Activated B cell treated with CpG ODN at 0.5 μM for 24 hours (primary cell): Measurements from ENCODE around the gene ADARB2. TPM values are rescaled to one million over a fixed set of nuclear protein-coding genes. Genes with fewer than 3 reads are reported as not detected.

Experiments used
- ATAC-seq: fragments of 200-7000 bp; cut with Tn5 transposase; one replicate; pipeline ENCODE4 v1.10.0; 2021; ENCODE audit warnings: low read depth, mild to moderate bottlenecking, moderate library complexity
- CTCF ChIA-PET: fragments of 350-600 bp; sonication (Branson Sonifier 250); formaldehyde crosslinking; loops from one replicate; lab custom pipeline; 2021; ENCODE audit warnings: antibody characterized with exemption; lab: Charles Lee
- POLR2A ChIA-PET: fragments of 350-600 bp; sonication (Branson Sonifier 250); formaldehyde crosslinking; loops from one replicate; lab custom pipeline; 2021; ENCODE audit warnings: antibody characterized with exemption; lab: Charles Lee
- DNase-seq: peaks from one replicate; pipeline ENCODE4 v3.0.0; 2022
- H3K27ac Mint-ChIP-seq: one replicate; pipeline ENCODE4 v1.8.0; 2020; ENCODE audit warnings: mixed read lengths
- H3K27me3 Mint-ChIP-seq: one replicate; pipeline ENCODE4 v1.8.0; 2021; ENCODE audit warnings: mixed read lengths
- H3K36me3 Mint-ChIP-seq: one replicate; pipeline ENCODE4 v1.8.0; 2021; ENCODE audit warnings: low read depth, mixed read lengths
- H3K4me1 Mint-ChIP-seq: one replicate; pipeline ENCODE4 v1.8.0; 2021; ENCODE audit warnings: mixed read lengths
- H3K4me3 Mint-ChIP-seq: one replicate; pipeline ENCODE4 v1.8.0; 2020; ENCODE audit warnings: mild to moderate bottlenecking, mixed read lengths
- H3K9me3 Mint-ChIP-seq: one replicate; pipeline ENCODE4 v1.8.0; 2020; ENCODE audit warnings: mixed read lengths
- CTCF ChIP-seq: fragments of 200-600 bp; IDR thresholded peaks from one replicate; pipeline ENCODE4 v1.8.0; 2022; ENCODE audit warnings: antibody characterized with exemption, mild to moderate bottlenecking
- intact Hi-C: fragments of 100-400 bp; cut with micrococcal nuclease; formaldehyde crosslinking; loops from one replicate; pipeline ENCODE4 v1.15.1; 2024
- total RNA-seq: library from RNA; stranded (reverse); gene quantifications from 2 replicates; pipeline ENCODE4 v1.2.3, GENCODE V29; 2022

Gene ADARB2
- total RNA-seq, result 0.10 and 0.11 TPM in 2 replicates

DNA sequence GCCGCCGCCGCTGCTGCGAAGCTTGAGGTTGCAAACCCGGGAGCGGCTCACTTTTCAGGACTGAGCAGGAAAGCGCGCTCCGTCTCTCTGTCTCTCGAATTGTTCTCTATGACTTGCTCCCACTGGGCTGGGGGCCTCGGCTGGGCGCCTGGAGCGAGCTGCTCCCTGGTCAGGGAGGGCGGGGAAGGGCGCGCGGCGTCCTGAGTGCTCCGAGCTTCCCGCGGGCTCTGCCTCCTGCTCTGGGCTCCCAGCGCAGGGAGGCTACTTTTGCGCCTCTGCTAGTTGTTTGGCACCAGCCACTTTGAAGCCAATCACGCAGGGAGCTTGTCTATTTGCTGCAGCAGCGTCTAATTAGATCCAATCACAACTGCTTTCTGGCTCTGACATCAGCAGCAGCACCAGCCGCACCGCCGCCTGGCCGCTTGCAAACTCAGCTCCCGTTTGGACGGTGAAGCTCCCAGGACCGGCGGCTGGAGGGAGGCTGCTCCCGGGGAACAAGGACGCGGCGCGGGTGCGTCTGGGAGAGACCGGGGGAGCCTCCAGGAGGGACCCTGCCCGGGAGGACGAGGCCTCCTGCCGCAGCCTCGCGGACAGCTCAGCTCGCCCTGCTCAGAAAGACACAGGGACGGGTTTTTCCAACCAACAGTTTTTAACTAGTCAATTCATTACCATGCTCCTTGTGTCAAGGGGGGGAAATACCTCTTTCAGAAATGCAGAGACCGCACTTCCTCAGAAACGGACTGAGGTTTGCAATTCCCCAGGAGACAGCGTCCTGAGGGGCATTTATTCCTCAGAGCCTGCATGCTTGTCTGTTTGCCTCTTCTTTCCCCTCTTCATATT lies at the start of gene ADARB2:
ADARB2 (minus strand) TSS at position 304 of the 840 bp plus-strand sequence.
- intact Hi-C loops, result loop anchor here (2.0 to 10.0 kb wide), 4 partner anchors 75 to 1327 kb away; partner anchors contain the start of gene PFKP
- ATAC-seq (peak; percentile 49), DNase-seq (peak; percentile 30)
- Mint-ChIP-seq H3K4me3 (peak within 1 kb of the TSS; percentile 70), H3K4me1 (peaks cover 37% of the 10 kb centered on the region), H3K27ac (no peak within 1 kb of the TSS), H3K36me3 (no peaks in the 10 kb centered on the region), H3K27me3 (peaks cover 66% of the 10 kb centered on the region), H3K9me3 (no peaks in the 10 kb centered on the region)
- CTCF ChIA-PET, result no interaction called here
- no peak for TF ChIP-seq CTCF
- POLR2A ChIA-PET, result interaction anchor here (0.9 kb wide), 1 partner anchor 67 kb away, joined by 3 read pairs; no protein-coding TSS in a partner anchor

DNA sequence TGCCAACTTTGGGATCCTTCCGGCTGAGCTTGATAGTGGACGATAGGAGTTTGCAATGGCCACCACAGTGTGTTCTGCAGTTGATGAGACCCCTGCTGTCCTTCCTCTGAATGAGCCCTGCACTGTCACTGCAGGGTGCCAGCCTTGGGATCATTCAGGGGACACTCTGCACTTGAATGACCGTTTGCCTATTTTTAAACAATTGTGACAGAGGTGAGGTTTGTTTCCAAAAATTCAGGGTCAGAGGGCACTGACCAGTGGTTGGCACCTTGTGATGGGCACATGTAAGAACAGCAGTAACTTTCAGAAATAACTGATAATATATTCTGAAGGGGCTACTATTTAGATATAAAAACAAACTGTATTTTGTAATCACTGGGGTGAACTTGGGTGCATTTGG lies 48.5 kb upstream of the ADARB2 start:
- no peak for DNase-seq
- peaks cover 13% of the 10 kb centered on the region for H3K27me3 Mint-ChIP-seq
- H3K9me3 Mint-ChIP-seq, result no peaks in the 10 kb centered on the region
- H3K4me3 Mint-ChIP-seq, result no peak overlapping the region
- ChIA-PET POLR2A (no interaction called here), CTCF (no interaction called here)
- TF ChIP-seq CTCF, result no peak
- intact Hi-C loops, result no loop called here
- no peaks in the 10 kb centered on the region for H3K4me1 Mint-ChIP-seq
- no peak overlapping the region for H3K27ac Mint-ChIP-seq
- H3K36me3 Mint-ChIP-seq, result no peaks in the 10 kb centered on the region
- ATAC-seq, result no peak

DNA sequence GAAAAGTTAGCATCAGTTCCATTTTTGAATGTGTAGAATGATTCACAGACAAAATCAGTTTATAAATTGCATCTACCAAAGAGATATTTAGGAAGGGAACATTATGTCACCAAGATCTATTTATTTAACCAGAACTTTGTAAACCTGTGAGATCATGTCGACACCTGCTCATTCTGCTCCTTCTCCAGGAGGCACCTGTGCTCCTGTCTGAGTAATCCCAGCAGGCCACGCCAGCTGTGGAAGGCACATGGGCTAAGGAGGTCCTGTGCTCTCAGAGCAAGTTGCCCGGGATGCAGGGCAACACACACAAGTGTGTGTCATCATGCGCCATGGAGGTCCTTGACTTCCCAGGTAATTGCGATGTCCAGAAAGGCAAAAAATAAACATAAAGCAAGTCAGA lies 45.5 kb upstream of the ADARB2 start:
- no peak overlapping the region for H3K4me3 Mint-ChIP-seq

DNA sequence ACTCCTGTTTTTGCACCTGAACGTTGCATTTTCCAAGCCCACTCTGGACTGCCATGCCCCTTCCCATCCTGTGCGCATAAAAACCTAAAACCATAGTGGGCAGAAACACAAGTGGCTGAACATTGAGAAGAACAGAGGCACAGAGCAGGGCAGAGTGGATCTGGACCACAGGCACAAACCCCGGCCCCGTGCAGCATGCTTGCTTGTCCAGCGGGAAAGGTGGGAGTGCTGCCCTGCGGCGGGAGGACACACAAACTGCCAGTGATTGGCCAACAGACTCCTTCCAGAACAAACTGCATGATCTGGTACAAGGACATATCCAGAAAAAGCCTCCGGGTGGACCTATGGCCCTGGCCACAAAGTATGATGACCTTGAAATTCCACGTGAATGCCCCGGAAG lies 42.5 kb upstream of the ADARB2 start:
- no peak for TF ChIP-seq CTCF
- Mint-ChIP-seq H3K4me3 (no peak overlapping the region), H3K4me1 (no peaks in the 10 kb centered on the region), H3K36me3 (no peaks in the 10 kb centered on the region), H3K27ac (no peak overlapping the region), H3K9me3 (no peaks in the 10 kb centered on the region), H3K27me3 (peaks cover 5% of the 10 kb centered on the region)
- ATAC-seq (no peak), DNase-seq (no peak)
- ChIA-PET CTCF (no interaction called here), POLR2A (no interaction called here)
- intact Hi-C loops, result no loop called here

More for the DNA sequence above, 45.5 kb upstream of the ADARB2 start:
- ATAC-seq, result no peak
- no peaks in the 10 kb centered on the region for H3K9me3 Mint-ChIP-seq
- intact Hi-C loops, result no loop called here
- no peak overlapping the region for H3K27ac Mint-ChIP-seq
- DNase-seq, result no peak
- ChIA-PET POLR2A (no interaction called here), CTCF (no interaction called here)
- no peaks in the 10 kb centered on the region for H3K4me1 Mint-ChIP-seq
- H3K27me3 Mint-ChIP-seq, result peaks cover 9% of the 10 kb centered on the region
- no peak for TF ChIP-seq CTCF
- no peaks in the 10 kb centered on the region for H3K36me3 Mint-ChIP-seq

DNA sequence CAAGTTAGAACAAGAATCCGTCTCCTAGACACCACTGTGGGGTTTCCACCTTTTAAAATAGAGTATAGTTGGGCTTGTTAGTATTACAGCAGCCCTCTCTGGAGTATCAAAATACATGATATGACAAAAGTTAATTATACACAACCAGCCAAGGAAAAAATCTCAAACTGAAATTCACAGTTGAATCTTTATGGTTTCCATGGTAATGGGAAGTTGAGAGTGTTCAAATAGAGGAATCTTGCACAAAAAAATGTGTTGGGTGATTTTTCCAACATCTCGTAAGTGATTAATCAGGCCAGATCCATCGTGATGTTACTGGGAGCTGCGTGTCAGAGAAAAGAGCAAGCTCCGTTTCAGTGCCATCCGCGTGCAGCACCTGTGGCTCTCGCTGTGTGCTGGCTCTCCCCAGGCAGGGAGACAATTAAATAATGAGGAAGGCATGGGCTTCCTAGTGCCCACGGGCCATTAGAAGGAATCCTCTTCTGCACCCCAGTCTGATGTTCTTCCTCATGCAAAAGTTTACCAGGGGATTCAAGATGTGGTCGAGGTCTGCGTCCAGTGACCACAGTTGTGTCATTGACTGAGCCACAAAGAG lies 41.1 kb upstream of the ADARB2 start:
- H3K4me1 Mint-ChIP-seq, result no peaks in the 10 kb centered on the region
- ATAC-seq, result no peak
- H3K4me3 Mint-ChIP-seq, result no peak overlapping the region
- H3K27me3 Mint-ChIP-seq, result peaks cover 4% of the 10 kb centered on the region
- H3K27ac Mint-ChIP-seq, result no peak overlapping the region
- H3K9me3 Mint-ChIP-seq, result no peaks in the 10 kb centered on the region
- TF ChIP-seq CTCF, result no peak
- CTCF ChIA-PET, result no interaction called here
- POLR2A ChIA-PET, result no interaction called here
- DNase-seq, result no peak
- no peaks in the 10 kb centered on the region for H3K36me3 Mint-ChIP-seq
- intact Hi-C loops, result no loop called here
